AG09319 (cell line): Measurements from ENCODE around the gene PRDM11.

Experiments
- DNase-seq: peaks from one replicate; pipeline ENCODE4 v3.0.0-alpha.2; 2010; ENCODE audit warnings: low read depth; ENCODE audit errors: extremely low read depth
- TF ChIP-seq, protein P1 (sequence below): IDR thresholded peaks from 2 replicates; pipeline ENCODE4 v1.5.1; 2011; ENCODE audit warnings: low read depth, mild to moderate bottlenecking, inconsistent platforms, low read length, moderate library complexity

The PRDM11 gene

DNA sequence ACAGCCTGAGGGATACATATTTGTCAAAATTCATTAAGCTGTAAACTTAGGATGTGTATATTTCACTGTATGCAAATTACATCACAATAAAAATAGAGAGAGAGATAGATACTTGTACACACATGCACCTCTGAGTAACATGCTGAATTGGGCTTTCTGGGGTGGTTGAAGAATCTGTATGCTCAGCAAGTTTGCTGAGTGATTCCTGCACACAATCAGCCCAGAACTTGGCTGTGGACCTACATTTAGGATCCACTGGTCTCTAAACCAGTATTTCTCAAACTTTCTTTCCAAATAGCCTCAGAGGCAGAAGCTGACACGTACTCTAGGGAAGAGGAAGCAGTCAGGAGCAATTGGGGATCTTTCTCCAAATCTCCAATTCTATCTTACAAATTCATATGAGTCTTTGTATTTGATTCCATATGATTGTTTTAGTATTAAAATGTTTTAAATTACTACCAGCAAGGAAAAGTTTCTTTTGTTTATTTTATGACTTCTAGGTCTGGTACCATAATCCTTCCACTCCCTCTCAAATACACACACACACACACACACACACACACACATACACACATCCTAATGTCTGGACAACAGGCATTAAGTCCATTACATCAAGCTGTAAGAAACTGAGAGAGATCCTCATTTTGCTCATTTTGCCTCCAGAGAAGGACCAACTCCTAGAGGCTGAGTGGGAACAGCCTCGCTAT, 119.7 kb downstream of the PRDM11 start:
- DNase-seq = no peak
- TF ChIP-seq, protein P1, sequence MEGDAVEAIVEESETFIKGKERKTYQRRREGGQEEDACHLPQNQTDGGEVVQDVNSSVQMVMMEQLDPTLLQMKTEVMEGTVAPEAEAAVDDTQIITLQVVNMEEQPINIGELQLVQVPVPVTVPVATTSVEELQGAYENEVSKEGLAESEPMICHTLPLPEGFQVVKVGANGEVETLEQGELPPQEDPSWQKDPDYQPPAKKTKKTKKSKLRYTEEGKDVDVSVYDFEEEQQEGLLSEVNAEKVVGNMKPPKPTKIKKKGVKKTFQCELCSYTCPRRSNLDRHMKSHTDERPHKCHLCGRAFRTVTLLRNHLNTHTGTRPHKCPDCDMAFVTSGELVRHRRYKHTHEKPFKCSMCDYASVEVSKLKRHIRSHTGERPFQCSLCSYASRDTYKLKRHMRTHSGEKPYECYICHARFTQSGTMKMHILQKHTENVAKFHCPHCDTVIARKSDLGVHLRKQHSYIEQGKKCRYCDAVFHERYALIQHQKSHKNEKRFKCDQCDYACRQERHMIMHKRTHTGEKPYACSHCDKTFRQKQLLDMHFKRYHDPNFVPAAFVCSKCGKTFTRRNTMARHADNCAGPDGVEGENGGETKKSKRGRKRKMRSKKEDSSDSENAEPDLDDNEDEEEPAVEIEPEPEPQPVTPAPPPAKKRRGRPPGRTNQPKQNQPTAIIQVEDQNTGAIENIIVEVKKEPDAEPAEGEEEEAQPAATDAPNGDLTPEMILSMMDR = no peak

GRCh38 chr11:45266676-45267020, 120.2 kb downstream of the PRDM11 start:
- no peak for DNase-seq
- TF ChIP-seq, protein P1 = no peak

GRCh38 chr11:45267052-45267451, 120.6 kb downstream of the PRDM11 start:
- TF ChIP-seq, protein P1 = no peak; the same call in 1 of the 2 replicates
- DNase-seq = no peak

- TF ChIP-seq, protein P1 = no peak
- no peak for DNase-seq
These were observed 121.3 kb downstream of the PRDM11 start for GRCh38 chr11:45267652-45268299.

GRCh38 chr11:45269678-45270077, 123.2 kb downstream of the PRDM11 start:
- TF ChIP-seq, protein P1 = no peak
- no peak for DNase-seq

- TF ChIP-seq, protein P1 = no peak
- DNase-seq = no peak
These were observed 124.7 kb downstream of the PRDM11 start for GRCh38 chr11:45270946-45271716.

DNA sequence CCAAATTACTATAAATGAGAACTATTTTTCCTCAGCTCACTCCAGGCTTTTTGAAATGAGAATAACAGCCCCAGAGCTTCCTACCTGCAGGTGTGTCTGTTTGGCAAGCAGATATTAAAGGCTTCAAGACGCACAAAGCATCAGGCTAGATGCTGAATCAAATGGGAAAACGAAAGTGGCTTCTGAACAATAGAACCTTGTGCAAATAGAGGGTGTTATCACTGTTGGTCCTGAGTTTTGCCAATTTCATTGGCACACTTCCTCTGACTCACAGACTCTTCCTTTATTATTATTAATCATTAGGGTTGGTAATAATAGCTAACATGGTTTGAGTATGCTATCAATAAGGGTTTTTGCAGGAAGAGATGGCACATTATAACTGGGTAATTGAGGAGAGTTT, 126.3 kb downstream of the PRDM11 start:
- TF ChIP-seq, protein P1 = no peak
- no peak for DNase-seq
